NOMO-1 (cell line): ENCODE results near the gene PTPN22.
A peak's percentile ranks its signal among the peaks of the same experiment; 100 is the strongest.

Experiments used
- DNase-seq, 2 experiments: peaks; one replicate each; lab custom pipeline; 2025; ENCODE audit not compliant: unreplicated experiment in 2 of 2; lab: John Stamatoyannopoulos, UW

Gene PTPN22

GRCh38 chr1:113887402-113888175 lies 16.1 kb upstream of the PTPN22 start, which contains the start of gene BCL2L15:
Gene BCL2L15 (minus strand): TSS chr1:113887581. CDS start chr1:113887375, 206 bp downstream.
- DNase-seq = no peak

- no peak for DNase-seq
These were observed 15.2 kb upstream of the PTPN22 start for GRCh38 chr1:113886417-113887401.

GRCh38 chr1:113881661-113882060 lies 10.1 kb upstream of the PTPN22 start:
- no peak for DNase-seq

GRCh38 chr1:113879739-113880038 lies 8.2 kb upstream of the PTPN22 start:
- no peak for DNase-seq

GRCh38 chr1:113876176-113876575 lies 4.7 kb upstream of the PTPN22 start:
- no peak for DNase-seq

GRCh38 chr1:113875714-113876113 lies 4.2 kb upstream of the PTPN22 start:
- no peak for DNase-seq

- peak; percentile 36 to 90 for DNase-seq
These were observed 2.7 kb upstream of the PTPN22 start for GRCh38 chr1:113874012-113874879.

- peak; percentile 72 to 73 for DNase-seq
These were observed 865 bp upstream of the PTPN22 start for GRCh38 chr1:113872219-113872935.

GRCh38 chr1:113870778-113871177 lies 734 bp downstream of the PTPN22 start:
- DNase-seq = no peak

- no peak for DNase-seq
These were observed 3.0 kb downstream of the PTPN22 start for GRCh38 chr1:113868387-113869083.

GRCh38 chr1:113861641-113862040 lies 9.9 kb downstream of the PTPN22 start:
- peak; percentile 36 to 42 for DNase-seq

- DNase-seq = no peak
These were observed 10.6 kb downstream of the PTPN22 start for GRCh38 chr1:113860891-113861290.

- DNase-seq = peak; percentile 35 to 83
These were observed 11.9 kb downstream of the PTPN22 start for GRCh38 chr1:113859478-113860175.

GRCh38 chr1:113858982-113859381 lies 12.5 kb downstream of the PTPN22 start:
- no peak for DNase-seq

GRCh38 chr1:113858418-113858817 lies 13.1 kb downstream of the PTPN22 start:
- peak; percentile 30 to 70 for DNase-seq

GRCh38 chr1:113857776-113858175 lies 13.7 kb downstream of the PTPN22 start:
- peak in 1 of 2 experiments; percentile 67 for DNase-seq

- no peak for DNase-seq
These were observed 15.1 kb downstream of the PTPN22 start for GRCh38 chr1:113856401-113856790.

- peak; percentile 77 to 85 for DNase-seq
These were observed 15.7 kb downstream of the PTPN22 start for GRCh38 chr1:113855630-113856400.
